Measurements from ENCODE around the gene TNFAIP2. TPM values are rescaled to one million over a fixed set of nuclear protein-coding genes. Genes with fewer than 3 reads are reported as not detected.

The TNFAIP2 gene, protein sequence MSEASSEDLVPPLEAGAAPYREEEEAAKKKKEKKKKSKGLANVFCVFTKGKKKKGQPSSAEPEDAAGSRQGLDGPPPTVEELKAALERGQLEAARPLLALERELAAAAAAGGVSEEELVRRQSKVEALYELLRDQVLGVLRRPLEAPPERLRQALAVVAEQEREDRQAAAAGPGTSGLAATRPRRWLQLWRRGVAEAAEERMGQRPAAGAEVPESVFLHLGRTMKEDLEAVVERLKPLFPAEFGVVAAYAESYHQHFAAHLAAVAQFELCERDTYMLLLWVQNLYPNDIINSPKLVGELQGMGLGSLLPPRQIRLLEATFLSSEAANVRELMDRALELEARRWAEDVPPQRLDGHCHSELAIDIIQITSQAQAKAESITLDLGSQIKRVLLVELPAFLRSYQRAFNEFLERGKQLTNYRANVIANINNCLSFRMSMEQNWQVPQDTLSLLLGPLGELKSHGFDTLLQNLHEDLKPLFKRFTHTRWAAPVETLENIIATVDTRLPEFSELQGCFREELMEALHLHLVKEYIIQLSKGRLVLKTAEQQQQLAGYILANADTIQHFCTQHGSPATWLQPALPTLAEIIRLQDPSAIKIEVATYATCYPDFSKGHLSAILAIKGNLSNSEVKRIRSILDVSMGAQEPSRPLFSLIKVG
- 10 to 100 TPM; 22.0 to 67.4 (median 40.2) TPM for total RNA-seq
- long read RNA-seq, donor 1, full-length matches to known transcripts = 5 of 38 reads
- long read RNA-seq, donor 1, partial matches to known transcripts = 16 of 38 reads
- long read RNA-seq, donor 1, other reads (novel, unspliced or antisense) = 17 of 38 reads
- long read RNA-seq, donor 2, partial matches to known transcripts = 0 of 3 reads
- long read RNA-seq, donor 2, other reads (novel, unspliced or antisense) = 2 of 3 reads

DNA sequence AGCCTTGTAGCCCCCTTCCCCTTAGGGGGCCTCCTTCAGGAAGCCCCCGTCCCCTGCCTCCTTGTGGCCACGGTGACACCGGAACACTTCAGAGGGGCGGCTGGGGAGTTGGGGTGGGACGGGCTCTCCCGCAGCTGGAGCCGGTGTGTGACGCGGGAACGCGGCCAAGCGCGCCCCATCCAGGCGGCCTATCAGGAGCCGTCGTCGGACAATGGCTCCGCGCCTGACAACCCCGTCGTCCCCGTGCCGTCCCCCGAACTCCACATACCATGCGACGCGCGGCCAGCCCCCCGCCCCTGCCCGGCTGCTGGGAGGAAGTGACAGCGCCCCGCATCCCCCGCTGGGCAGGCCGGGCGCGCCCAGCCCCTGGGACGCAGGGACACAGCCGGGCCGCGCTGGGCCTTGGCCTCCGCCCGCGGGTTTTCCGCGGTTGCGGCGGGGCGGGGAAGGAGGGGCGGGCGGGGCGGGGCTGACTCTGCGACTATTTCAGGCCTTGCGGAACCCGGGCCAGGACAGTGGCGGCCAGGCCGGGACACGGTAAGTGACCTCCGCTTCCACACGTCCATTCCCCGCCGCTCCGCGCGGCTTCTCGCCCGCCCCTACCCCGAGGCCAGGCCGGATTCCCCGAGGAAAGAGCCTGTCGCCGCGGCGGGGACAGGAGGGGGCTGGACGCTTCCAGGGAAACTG is at the start of gene TNFAIP2:
Gene TNFAIP2 (plus strand): TSS at position 515 of the 687 bp plus-strand sequence. CDS start 2,997 bp downstream, outside the sequence.
- H3K9me3 ChIP-seq = no peaks in the 10 kb centered on the region
- ATAC-seq (peak; percentile 36), DNase-seq (peak; percentile 43 to 74 (median 59))
- TF ChIP-seq, protein P1, sequence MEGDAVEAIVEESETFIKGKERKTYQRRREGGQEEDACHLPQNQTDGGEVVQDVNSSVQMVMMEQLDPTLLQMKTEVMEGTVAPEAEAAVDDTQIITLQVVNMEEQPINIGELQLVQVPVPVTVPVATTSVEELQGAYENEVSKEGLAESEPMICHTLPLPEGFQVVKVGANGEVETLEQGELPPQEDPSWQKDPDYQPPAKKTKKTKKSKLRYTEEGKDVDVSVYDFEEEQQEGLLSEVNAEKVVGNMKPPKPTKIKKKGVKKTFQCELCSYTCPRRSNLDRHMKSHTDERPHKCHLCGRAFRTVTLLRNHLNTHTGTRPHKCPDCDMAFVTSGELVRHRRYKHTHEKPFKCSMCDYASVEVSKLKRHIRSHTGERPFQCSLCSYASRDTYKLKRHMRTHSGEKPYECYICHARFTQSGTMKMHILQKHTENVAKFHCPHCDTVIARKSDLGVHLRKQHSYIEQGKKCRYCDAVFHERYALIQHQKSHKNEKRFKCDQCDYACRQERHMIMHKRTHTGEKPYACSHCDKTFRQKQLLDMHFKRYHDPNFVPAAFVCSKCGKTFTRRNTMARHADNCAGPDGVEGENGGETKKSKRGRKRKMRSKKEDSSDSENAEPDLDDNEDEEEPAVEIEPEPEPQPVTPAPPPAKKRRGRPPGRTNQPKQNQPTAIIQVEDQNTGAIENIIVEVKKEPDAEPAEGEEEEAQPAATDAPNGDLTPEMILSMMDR (IDR thresholded peaks at IDR 0.05) = no peak
- intact Hi-C loops (cut with DNase I, micrococcal nuclease) = no loop called here
- H3K4me1 ChIP-seq (ENCODE audit: low read depth) = peaks cover 45% of the 10 kb centered on the region
- H3K4me3 ChIP-seq = peak within 1 kb of the TSS; percentile 24
- no peaks in the 10 kb centered on the region for H3K36me3 ChIP-seq (ENCODE audit: low read depth)

DNA sequence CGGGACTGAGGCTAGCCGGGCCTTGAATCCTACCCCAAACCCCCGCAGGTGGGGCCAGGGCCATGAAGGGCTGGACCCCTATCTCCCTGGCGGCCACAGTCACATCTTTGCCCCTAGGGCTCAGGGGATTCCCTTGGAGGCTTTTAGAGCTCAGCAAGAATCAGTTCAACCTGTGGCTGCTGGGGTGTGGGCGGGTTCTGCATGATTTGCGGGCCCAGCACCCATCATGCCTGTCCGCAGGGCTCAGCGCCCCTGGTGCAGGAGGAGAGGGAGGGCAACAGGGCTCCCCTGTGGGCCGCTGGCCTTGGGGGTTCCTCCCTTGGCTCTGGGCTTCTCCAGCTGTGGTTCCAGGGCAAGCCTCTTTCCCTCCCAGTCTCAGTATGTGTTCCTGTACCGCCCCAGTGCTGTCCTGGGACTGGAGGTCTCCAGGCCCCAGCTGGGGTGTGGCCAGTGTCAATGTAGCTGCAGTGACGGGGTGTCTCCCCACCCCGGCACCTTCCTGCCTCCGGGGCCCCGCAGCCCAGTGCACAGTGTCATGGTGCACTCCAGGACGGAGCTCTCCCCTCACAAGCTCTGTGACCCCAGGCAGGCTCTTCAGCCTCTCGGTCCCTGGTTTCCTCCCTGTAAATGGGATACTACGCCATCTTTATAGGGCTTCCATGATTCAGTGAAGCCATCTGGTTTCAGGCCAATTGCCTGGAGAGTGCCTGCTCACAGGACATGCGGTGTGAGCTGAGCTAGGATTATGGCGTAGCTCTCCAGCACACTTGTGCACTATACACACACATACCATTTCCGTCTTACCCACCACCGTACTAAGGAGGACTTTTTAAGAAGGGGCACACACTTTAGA is 49.2 kb upstream of the TNFAIP2 start:
- H3K4me3 ChIP-seq = no peak overlapping the region
- TF ChIP-seq, protein P1 (IDR thresholded peaks at IDR 0.05) = no peak
- peak in 2 of 3 donors; percentile 33 to 54 for DNase-seq
- no peak for ATAC-seq
- peaks cover 24% of the 10 kb centered on the region for H3K4me1 ChIP-seq (ENCODE audit: low read depth)
- intact Hi-C loops (cut with DNase I, micrococcal nuclease) = no loop called here
- no peaks in the 10 kb centered on the region for H3K36me3 ChIP-seq (ENCODE audit: low read depth)
- H3K9me3 ChIP-seq = no peaks in the 10 kb centered on the region

DNA sequence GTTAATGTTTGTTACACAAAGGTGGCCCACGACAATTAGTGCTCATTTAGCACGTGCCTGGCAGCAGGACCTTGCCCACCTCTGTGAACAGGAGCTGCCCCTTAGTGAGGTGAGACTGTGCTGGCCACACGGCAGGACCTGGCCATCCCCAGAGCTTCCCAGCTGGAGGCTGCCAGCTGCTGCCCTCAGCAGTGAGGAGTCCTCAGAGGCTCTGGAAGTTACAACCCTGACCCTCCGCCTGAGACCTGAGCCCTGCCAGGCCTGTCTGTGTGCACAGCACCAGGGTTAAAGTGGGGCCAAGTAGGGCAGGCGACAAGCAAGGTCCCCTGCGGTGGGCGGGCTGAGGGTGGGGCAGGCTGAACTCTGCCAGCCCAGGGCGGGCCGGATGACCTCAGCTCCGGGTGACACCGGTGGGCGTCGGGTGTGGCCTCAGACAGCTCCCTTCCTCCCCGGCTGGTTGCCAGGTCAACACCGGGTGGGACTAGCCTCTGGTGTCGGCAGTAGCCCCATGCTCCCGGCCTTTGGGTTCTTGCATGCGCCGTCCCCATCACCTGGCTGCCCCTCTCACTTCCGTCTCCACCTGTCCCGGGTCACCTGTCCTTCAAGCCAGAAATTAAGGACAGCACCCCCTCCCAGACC is 48.4 kb upstream of the TNFAIP2 start:
- DNase-seq = peak; percentile 69 to 87 (median 75)
- H3K9me3 ChIP-seq = no peaks in the 10 kb centered on the region
- H3K4me1 ChIP-seq (ENCODE audit: low read depth) = peaks cover 24% of the 10 kb centered on the region
- intact Hi-C loops (cut with DNase I, micrococcal nuclease) = no loop called here
- no peaks in the 10 kb centered on the region for H3K36me3 ChIP-seq (ENCODE audit: low read depth)
- peak; percentile 36 for ATAC-seq
- TF ChIP-seq, protein P1 (IDR thresholded peaks at IDR 0.05) = no peak
- H3K4me3 ChIP-seq = no peak overlapping the region

DNA sequence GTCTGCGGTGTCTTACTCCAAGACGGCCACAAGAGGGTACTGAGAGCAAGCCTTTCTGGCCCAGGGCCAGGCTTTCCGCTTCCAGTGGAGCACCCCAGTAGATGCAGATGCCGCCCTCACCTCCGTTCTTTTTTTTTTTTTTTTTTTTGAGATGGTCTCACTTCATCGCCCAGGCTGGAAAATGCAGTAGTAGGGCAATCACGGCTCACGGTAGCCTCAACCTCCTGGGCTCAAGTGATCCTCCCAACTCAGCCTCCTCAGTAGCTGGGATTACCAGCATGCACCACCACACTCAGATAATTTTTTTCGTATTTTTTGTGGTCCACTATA is 44.9 kb upstream of the TNFAIP2 start:
- H3K4me1 ChIP-seq (ENCODE audit: low read depth) = peaks cover 9% of the 10 kb centered on the region
- ATAC-seq (peak; percentile 70), DNase-seq (peak; percentile 80 to 88 (median 83))
- no peaks in the 10 kb centered on the region for H3K36me3 ChIP-seq (ENCODE audit: low read depth)
- TF ChIP-seq, protein P1 (IDR thresholded peaks at IDR 0.05) = peak; percentile 63
- H3K4me3 ChIP-seq = no peak overlapping the region
- no peaks in the 10 kb centered on the region for H3K9me3 ChIP-seq
- intact Hi-C loops (cut with DNase I, micrococcal nuclease) = no loop called here

All from mucosa of descending colon (tissue), 3 donors.